ENCODE measurements around the gene PCMTD2. TPM values are rescaled to one million over a fixed set of nuclear protein-coding genes. Genes with fewer than 3 reads are reported as not detected.

PCMTD2 gene
- total RNA-seq, 1 donor from 2014 or later = 52.6 TPM

GRCh38 chr20:64254571-64255360 lies 782 bp upstream of the PCMTD2 start:
- intact Hi-C loops (cut with micrococcal nuclease) = no loop called here

GRCh38 chr20:64256282-64256935 lies 861 bp downstream of the PCMTD2 start:
- intact Hi-C loops (cut with micrococcal nuclease) = loop anchor here (2.0 kb wide), 1 partner anchor 174 kb away; no protein-coding TSS in a partner anchor

GRCh38 chr20:64257107-64257757 lies 1.7 kb downstream of the PCMTD2 start:
- intact Hi-C loops (cut with micrococcal nuclease) = loop anchor here (2.0 kb wide), 1 partner anchor 174 kb away; no protein-coding TSS in a partner anchor

DNA sequence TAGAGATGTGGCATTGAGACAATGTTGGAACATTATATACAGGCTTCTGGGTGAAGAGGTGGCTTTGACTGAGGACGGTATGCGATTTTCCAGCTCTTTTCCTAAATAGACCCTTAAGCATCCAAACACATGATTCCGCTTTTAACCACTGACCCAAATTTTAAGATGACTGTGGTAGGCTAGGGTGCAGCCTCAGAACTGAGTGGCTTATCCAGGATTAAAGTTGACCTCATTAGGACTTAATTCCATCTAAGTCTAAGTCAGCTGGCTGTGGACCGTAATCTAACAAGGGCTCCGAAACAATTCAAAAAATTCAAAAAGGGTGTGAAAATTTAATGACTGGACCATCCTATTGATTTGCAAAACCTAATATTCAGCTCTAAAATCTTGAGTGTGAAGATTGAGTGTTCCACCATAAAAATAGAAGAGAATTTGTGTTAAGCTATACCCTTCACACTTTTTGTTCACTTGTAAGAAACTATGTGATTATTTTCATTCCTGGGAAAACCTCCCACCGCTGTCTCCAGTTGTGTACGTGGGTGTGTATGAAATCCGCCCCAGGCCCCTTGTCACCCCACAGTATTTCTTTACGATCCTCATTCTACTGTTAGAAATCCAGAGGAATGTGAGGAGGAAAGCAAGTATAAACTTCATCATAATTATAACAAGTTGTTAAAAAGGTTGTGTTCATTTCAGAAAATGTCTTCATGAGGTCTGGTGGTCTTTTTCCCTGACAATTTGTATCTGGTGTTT lies 2.7 kb downstream of the PCMTD2 start:
- intact Hi-C loops (cut with micrococcal nuclease) = no loop called here

DNA sequence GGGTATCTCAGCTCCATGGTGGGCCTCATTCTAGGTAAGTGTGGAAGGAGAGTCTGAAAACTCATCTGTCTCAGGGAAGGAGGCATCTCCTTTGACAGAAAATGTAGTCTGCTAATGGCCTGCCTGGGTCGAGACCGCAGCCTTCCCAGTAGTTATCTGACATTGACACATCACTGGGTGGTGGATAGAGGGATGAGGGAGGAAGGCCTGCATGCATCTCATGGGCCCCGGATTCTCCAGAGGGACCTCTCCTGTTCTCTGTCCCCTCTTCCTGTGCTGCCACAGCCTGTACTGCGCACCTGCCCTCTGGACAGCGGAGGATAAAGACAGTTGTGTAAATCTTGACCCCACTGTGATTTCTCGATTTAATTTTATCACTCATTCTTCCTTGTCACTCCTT lies 4.7 kb downstream of the PCMTD2 start:
- intact Hi-C loops (cut with micrococcal nuclease) = no loop called here

- intact Hi-C loops (cut with micrococcal nuclease) = no loop called here
Measured at GRCh38 chr20:64261138-64261537, 5.6 kb downstream of the PCMTD2 start.

DNA sequence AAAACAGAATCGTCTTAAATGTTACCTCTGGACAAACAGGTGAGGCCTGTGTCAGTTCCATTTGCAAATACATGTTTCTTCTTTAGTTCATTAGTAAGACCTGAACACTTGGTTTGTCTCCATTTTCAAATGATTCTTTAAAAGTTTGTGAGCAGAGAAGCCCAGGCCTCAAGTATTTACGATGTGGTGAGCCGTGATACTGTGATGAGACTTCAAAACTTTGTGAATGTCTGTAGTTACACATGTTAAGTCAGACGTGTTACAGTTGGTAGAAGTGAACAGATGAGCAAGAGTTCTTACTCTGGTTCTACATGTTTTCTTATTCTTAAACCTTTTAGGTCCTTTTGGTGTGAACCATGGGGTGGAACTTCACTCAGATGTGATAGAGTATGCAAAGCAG lies 8.5 kb downstream of the PCMTD2 start:
- intact Hi-C loops (cut with micrococcal nuclease) = no loop called here

GRCh38 chr20:64265201-64265600 lies 9.7 kb downstream of the PCMTD2 start:
- intact Hi-C loops (cut with micrococcal nuclease) = no loop called here

DNA sequence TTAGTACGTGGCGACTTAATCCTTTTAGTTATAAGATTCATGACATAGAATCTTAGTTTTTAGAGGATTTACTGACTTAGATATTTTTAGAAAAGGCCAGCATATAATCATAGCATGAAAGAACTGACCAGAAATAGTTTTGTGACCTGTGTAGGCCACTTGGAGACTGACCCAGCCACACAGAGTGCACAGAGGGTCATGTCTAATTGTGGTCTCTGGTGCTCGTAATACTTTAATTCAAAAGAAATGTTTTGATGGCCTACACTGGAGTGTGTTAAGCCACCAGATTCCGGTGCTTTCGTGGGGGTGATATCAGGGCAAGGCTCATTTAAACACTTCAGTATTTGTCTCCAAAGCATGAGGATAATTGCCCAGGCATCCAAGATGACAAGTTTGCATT lies 11.4 kb downstream of the PCMTD2 start:
- intact Hi-C loops (cut with micrococcal nuclease) = no loop called here

- intact Hi-C loops (cut with micrococcal nuclease) = no loop called here
Measured at GRCh38 chr20:64268174-64268573, 12.6 kb downstream of the PCMTD2 start.

GRCh38 chr20:64269604-64270411 lies 14.3 kb downstream of the PCMTD2 start:
- intact Hi-C loops (cut with micrococcal nuclease) = no loop called here

GRCh38 chr20:64271636-64272035 lies 16.1 kb downstream of the PCMTD2 start:
- intact Hi-C loops (cut with micrococcal nuclease) = no loop called here

DNA sequence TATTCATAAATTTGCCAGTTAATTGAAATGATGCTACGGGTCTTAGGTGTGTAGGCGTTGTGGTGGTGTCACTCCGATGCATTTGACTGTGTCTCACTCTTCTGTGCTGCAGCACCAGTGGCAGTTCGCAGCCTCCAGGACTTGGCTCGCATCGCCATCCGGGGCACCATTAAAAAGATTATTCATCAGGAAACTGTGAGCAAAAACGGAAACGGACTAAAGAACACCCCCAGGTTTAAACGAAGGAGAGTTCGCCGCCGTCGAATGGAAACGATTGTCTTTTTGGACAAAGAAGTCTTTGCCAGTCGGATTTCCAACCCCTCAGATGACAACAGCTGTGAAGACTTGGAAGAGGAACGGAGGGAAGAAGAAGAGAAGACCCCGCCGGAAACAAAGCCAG lies 17.6 kb downstream of the PCMTD2 start:
- intact Hi-C loops (cut with micrococcal nuclease) = no loop called here

GRCh38 chr20:64276817-64277216 lies 21.3 kb downstream of the PCMTD2 start:
- intact Hi-C loops (cut with micrococcal nuclease) = no loop called here

- intact Hi-C loops (cut with micrococcal nuclease) = no loop called here
Measured at GRCh38 chr20:64277571-64278316, 22.2 kb downstream of the PCMTD2 start.

GRCh38 chr20:64278317-64278681 lies 22.8 kb downstream of the PCMTD2 start:
- intact Hi-C loops (cut with micrococcal nuclease) = no loop called here

DNA sequence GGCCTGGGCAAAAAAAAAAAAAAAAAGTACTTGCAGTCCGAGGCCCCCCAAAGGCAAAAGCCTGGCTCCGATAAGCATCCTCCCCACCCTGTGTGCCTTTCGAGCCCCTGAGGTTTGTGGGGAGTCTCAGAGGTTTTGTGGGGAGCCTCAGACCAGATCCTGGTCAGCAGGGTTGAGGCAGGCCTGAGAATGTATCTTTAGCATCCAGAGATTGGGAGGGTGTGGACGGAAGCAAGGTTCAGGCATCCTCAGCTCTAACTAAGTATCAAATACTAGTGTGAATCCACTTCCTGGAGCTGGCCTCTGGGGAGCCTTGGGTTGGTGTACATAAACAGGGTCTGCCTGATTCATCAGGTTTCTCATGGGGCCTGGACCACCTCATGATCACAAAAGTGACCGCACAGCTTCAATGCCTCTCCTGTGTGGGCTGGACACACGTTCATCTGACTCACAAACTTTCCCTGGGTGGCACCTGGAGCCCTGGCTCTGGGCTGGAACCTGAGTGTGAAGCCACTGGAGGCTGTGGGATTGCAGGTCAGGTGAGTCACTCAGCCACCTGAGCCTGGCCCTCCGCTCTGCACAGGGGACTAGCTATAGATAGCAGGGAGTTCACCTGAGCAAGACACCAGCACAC lies 24.4 kb downstream of the PCMTD2 start:
- intact Hi-C loops (cut with micrococcal nuclease) = no loop called here

DNA sequence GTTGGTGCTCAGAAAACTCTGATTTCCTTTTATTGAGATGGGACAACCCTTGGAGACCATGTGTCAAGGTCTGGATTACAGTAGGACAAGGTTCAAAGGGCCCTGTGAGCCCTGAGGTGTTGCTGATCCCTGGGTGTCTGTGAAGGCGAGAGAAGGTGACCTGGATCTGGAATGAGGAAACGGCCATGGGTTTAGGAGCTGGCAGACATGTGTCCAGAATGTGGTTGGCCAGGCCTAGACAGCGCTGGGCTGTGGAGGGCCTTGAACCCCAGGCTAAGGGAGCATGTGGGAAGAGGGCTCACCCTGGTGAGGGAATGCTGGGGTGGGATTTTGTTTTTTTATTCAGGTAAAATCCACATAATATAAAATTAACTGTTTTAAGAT lies 24.9 kb downstream of the PCMTD2 start:
- intact Hi-C loops (cut with micrococcal nuclease) = no loop called here

GRCh38 chr20:64283646-64284045 lies 28.1 kb downstream of the PCMTD2 start:
- intact Hi-C loops (cut with micrococcal nuclease) = no loop called here

Measured in T-helper 1 cell treated with Interleukin-12 subunit alpha and Interleukin-12 subunit beta and Interleukin-4 antibody, amounts not matched to agents 30 ng/mL and 1 ng/mL, for 36 hours (primary cell).